Activated naive CD4-positive, alpha-beta T cell treated with anti-CD3 and anti-CD28 coated beads for 36 hours (primary cell): ENCODE measurements around the gene NDUFA11. TPM values are rescaled to one million over a fixed set of nuclear protein-coding genes. Genes with fewer than 3 reads are reported as not detected.
"Not testable (repeated sequence)": the region's sequence is repeated elsewhere in the genome, so short reads cannot be mapped to it uniquely, and the experiment has no call there.

ENCODE experiments used
- CTCF ChIA-PET: fragments of 350-600 bp; sonication (Branson Sonifier 250); formaldehyde crosslinking; loops from one replicate; lab custom pipeline; 2021; ENCODE audit warnings: antibody characterized with exemption; lab: Charles Lee
- DNase-seq: peaks from one replicate; pipeline ENCODE4 v3.0.0-alpha.2; 2020
- H3K27ac Mint-ChIP-seq: one replicate; pipeline ENCODE4 v1.8.0; 2021; ENCODE audit warnings: mild to moderate bottlenecking, mixed read lengths
- H3K27me3 Mint-ChIP-seq: one replicate; pipeline ENCODE4 v1.8.0; 2021; ENCODE audit warnings: low read depth, mixed read lengths
- H3K36me3 Mint-ChIP-seq: one replicate; pipeline ENCODE4 v1.8.0; 2021; ENCODE audit warnings: low read depth, mixed read lengths
- H3K4me1 Mint-ChIP-seq: one replicate; pipeline ENCODE4 v1.8.0; 2021; ENCODE audit warnings: low read depth, mixed read lengths
- H3K4me3 Mint-ChIP-seq: one replicate; pipeline ENCODE4 v1.8.0; 2021; ENCODE audit warnings: mild to moderate bottlenecking, moderate library complexity, mixed read lengths
- H3K9me3 Mint-ChIP-seq: one replicate; pipeline ENCODE4 v1.8.0; 2021; ENCODE audit warnings: mixed read lengths
- intact Hi-C: fragments of 100-400 bp; cut with micrococcal nuclease; formaldehyde crosslinking; loops from one replicate; pipeline ENCODE4 v1.15.1; 2023
- total RNA-seq, 2 experiments: library from RNA; stranded (reverse); gene quantifications; one replicate each; pipeline ENCODE4 v1.2.3, GENCODE V29; 2021

Gene NDUFA11
- total RNA-seq, 2 experiments from 2014 or later = 226 to 228 TPM

DNA sequence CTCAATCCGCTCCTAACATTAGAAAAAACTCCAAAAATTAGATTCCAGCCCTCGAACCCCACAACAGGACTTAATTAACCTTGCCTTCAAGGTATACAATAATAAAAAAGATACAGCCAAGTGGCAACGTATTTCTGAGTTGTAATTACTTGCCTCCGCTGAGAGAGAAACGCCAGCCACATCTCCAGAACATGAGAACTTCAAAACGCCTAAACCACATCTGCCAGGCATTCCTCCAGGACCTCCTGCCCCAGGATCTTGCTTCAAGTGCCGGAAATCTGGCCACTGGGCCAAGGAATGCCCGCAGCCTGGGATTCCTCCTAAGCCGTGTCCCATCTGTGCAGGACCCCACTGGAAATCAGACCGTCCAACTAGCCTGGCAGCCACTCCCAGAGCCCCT is 49.5 kb downstream of the NDUFA11 start:
- H3K36me3 Mint-ChIP-seq, H3K27ac Mint-ChIP-seq, DNase-seq, intact Hi-C loops, H3K4me1 Mint-ChIP-seq, H3K4me3 Mint-ChIP-seq, H3K27me3 Mint-ChIP-seq, H3K9me3 Mint-ChIP-seq: not testable (repeated sequence)
- CTCF ChIA-PET = interaction anchor here (0.6 kb wide), 1 partner anchor 52 kb away, joined by 3 read pairs; no protein-coding TSS in a partner anchor

GRCh38 chr19:5851302-5851701 is 52.3 kb downstream of the NDUFA11 start, which contains the start of gene FUT3:
FUT3 (minus strand) TSS chr19:5851449.
- no peak within 1 kb of the TSS for H3K4me3 Mint-ChIP-seq
- intact Hi-C loops = no loop called here
- H3K27ac Mint-ChIP-seq = no peak within 1 kb of the TSS
- CTCF ChIA-PET = interaction anchor here (0.6 to 0.7 kb wide), 2 partner anchors 8 to 478 kb away, joined by 3 read pairs; no protein-coding TSS in a partner anchor
- no peaks in the 10 kb centered on the region for H3K4me1 Mint-ChIP-seq
- no peaks in the 10 kb centered on the region for H3K27me3 Mint-ChIP-seq
- no peaks in the 10 kb centered on the region for H3K36me3 Mint-ChIP-seq
- no peak for DNase-seq
- no peaks in the 10 kb centered on the region for H3K9me3 Mint-ChIP-seq

DNA sequence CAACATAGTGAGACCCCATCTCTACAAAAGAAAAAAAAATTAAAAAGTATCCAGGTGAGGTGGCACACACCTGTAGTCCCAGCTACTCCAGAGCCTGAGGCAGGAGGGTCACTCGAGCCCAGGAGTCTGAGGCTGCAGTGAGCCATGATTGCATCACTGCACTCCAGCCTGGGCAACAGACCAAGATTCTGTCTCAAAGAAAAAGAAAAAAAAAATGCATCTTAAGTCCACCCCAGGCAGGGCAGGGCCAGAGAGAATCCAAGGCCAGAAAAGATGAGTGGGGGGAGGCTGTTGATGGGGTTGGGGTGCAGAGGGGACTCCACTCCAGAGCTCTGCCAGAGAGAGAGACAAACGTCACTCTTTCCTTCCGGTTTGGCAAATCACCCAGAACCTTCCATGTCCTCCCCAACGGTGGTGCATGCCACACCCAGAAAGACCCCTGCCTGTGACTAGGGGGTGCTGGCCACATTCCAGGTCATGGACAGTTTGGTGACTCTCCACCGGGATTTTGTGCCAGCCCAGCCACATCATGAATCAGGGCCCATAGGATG is 52.8 kb downstream of the NDUFA11 start:
- H3K27me3 Mint-ChIP-seq = no peaks in the 10 kb centered on the region
- intact Hi-C loops = no loop called here
- H3K27ac Mint-ChIP-seq = no peak overlapping the region
- H3K36me3 Mint-ChIP-seq = no peaks in the 10 kb centered on the region
- no peak overlapping the region for H3K4me3 Mint-ChIP-seq
- CTCF ChIA-PET = interaction anchor here (0.6 kb wide), 1 partner anchor 478 kb away, joined by 3 read pairs; no protein-coding TSS in a partner anchor
- no peaks in the 10 kb centered on the region for H3K4me1 Mint-ChIP-seq
- no peaks in the 10 kb centered on the region for H3K9me3 Mint-ChIP-seq
- no peak for DNase-seq

GRCh38 chr19:5850189-5850588 is 53.4 kb downstream of the NDUFA11 start:
- CTCF ChIA-PET = no interaction called here
- H3K27me3 Mint-ChIP-seq = no peaks in the 10 kb centered on the region
- H3K27ac Mint-ChIP-seq = no peak overlapping the region
- DNase-seq = no peak
- no peak overlapping the region for H3K4me3 Mint-ChIP-seq
- H3K9me3 Mint-ChIP-seq = no peaks in the 10 kb centered on the region
- H3K36me3 Mint-ChIP-seq = no peaks in the 10 kb centered on the region
- H3K4me1 Mint-ChIP-seq = no peaks in the 10 kb centered on the region
- intact Hi-C loops = no loop called here

GRCh38 chr19:5848621-5849020 is 55.0 kb downstream of the NDUFA11 start:
- H3K4me3 Mint-ChIP-seq, H3K27ac Mint-ChIP-seq, H3K9me3 Mint-ChIP-seq, intact Hi-C loops, H3K27me3 Mint-ChIP-seq, DNase-seq, H3K36me3 Mint-ChIP-seq, CTCF ChIA-PET, H3K4me1 Mint-ChIP-seq: not testable (repeated sequence)

GRCh38 chr19:5847846-5848245 is 55.7 kb downstream of the NDUFA11 start:
- DNase-seq, intact Hi-C loops, H3K4me1 Mint-ChIP-seq, H3K27me3 Mint-ChIP-seq, H3K36me3 Mint-ChIP-seq, H3K9me3 Mint-ChIP-seq, H3K4me3 Mint-ChIP-seq, CTCF ChIA-PET, H3K27ac Mint-ChIP-seq: not testable (repeated sequence)

Other genes starting within 250 kb of the NDUFA11 start
- 10 to 100 TPM; 43.3 to 44.8 TPM for gene MICOS13, start 223.3 kb downstream of the NDUFA11 start, total RNA-seq
- gene HSD11B1L, start 222.8 kb downstream of the NDUFA11 start, total RNA-seq = 1 to 10 TPM; 2.6 to 3.0 TPM
- 1,000 to 10,000 TPM; 1,916 to 2,003 TPM for gene RPL36, start 213.5 kb downstream of the NDUFA11 start, total RNA-seq
- gene LONP1, start 183.6 kb downstream of the NDUFA11 start, total RNA-seq = 100 to 1,000 TPM; 223 to 229 TPM
- gene CATSPERD, start 183.2 kb downstream of the NDUFA11 start, total RNA-seq = not detected
- gene PRR22, start 119.0 kb downstream of the NDUFA11 start, total RNA-seq = 1 to 10 TPM; 1.1 to 1.5 TPM
- gene DUS3L, start 112.6 kb downstream of the NDUFA11 start, total RNA-seq = 10 to 100 TPM; 43.1 to 45.2 TPM
- under 1 TPM; 0.38 to 0.42 TPM for gene NRTN, start 98.7 kb downstream of the NDUFA11 start, total RNA-seq
- not detected for gene FUT6, start 64.1 kb downstream of the NDUFA11 start, total RNA-seq
- not detected for gene FUT3, start 52.3 kb downstream of the NDUFA11 start, total RNA-seq
- under 1 TPM; 0.19 to 0.30 TPM for gene FUT5, start 33.2 kb downstream of the NDUFA11 start, total RNA-seq
- 1 to 10 TPM; 1.5 to 2.0 TPM for gene VMAC, start 1.1 kb upstream of the NDUFA11 start, total RNA-seq
- gene CAPS, start 10.5 kb upstream of the NDUFA11 start, total RNA-seq = 1 to 10 TPM; 2.1 to 2.8 TPM
- 10 to 100 TPM; 77.9 to 80.5 TPM for gene RANBP3, start 74.3 kb upstream of the NDUFA11 start, total RNA-seq
- 1 to 10 TPM; 4.7 to 6.0 TPM for gene RFX2, start 206.7 kb upstream of the NDUFA11 start, total RNA-seq
- not detected for gene ACSBG2, start 231.9 kb upstream of the NDUFA11 start, total RNA-seq